Osteoblast (primary cell): ENCODE measurements around the gene ESD. TPM values are rescaled to one million over a fixed set of nuclear protein-coding genes. Genes with fewer than 3 reads are reported as not detected.
A peak's percentile ranks its signal among the peaks of the same experiment; 100 is the strongest.

Source experiments
- DNase-seq: peaks from one replicate; pipeline ENCODE4 v3.0.0; 2011; ENCODE audit warnings: low spot score, mixed read lengths; ENCODE audit not compliant: insufficient read length; ENCODE audit errors: missing footprints
- H2AFZ ChIP-seq: 2 replicates; pipeline ENCODE4 v1.6.0; 2011; ENCODE audit warnings: mild to moderate bottlenecking, low read length
- H3K27ac ChIP-seq: 2 replicates; pipeline ENCODE4 v1.5.1; 2011; ENCODE audit warnings: mild to moderate bottlenecking, low read depth, low read length, moderate library complexity
- H3K27me3 ChIP-seq: 2 replicates; pipeline ENCODE4 v1.6.0; 2012; ENCODE audit warnings: mild to moderate bottlenecking, control low read depth, inconsistent platforms, low read length, moderate library complexity; ENCODE audit not compliant: insufficient read depth
- H3K36me3 ChIP-seq: 2 replicates; pipeline ENCODE4 v1.5.1; 2011; ENCODE audit warnings: mild to moderate bottlenecking, low read length, control low read depth, moderate library complexity; ENCODE audit not compliant: insufficient read depth
- H3K4me1 ChIP-seq: 2 replicates; pipeline ENCODE4 v1.5.1; 2011; ENCODE audit warnings: mild to moderate bottlenecking, low read length, control low read depth, moderate library complexity; ENCODE audit not compliant: insufficient read depth
- H3K4me2 ChIP-seq: 2 replicates; pipeline ENCODE4 v1.6.0; 2011; ENCODE audit warnings: mild to moderate bottlenecking, low read length; ENCODE audit not compliant: insufficient read depth
- H3K4me3 ChIP-seq: fragments of 200-600 bp; sonication (generic); 3 replicates; pipeline ENCODE4 v1.5.1; 2012; ENCODE audit warnings: mild to moderate bottlenecking, low read length, inconsistent platforms; ENCODE audit not compliant: insufficient read depth
- H3K79me2 ChIP-seq: 2 replicates; pipeline ENCODE4 v1.6.0; 2012; ENCODE audit warnings: mild to moderate bottlenecking, low read length, control low read depth, inconsistent platforms; ENCODE audit not compliant: insufficient read depth
- H3K9me3 ChIP-seq: 2 replicates; pipeline ENCODE4 v1.5.1; 2011; ENCODE audit warnings: low read depth, low read length, control low read depth
- H4K20me1 ChIP-seq: 2 replicates; pipeline ENCODE4 v1.6.0; 2012; ENCODE audit warnings: mild to moderate bottlenecking, low read length, control low read depth; ENCODE audit not compliant: insufficient read depth
- CTCF ChIP-seq: IDR thresholded peaks from 2 replicates; pipeline ENCODE4 v1.5.1; 2011; ENCODE audit warnings: mild to moderate bottlenecking, low read depth, low read length, moderate library complexity; ENCODE audit errors: extremely low read depth
- total RNA-seq: library from RNA; depleted of rRNA; stranded (reverse); fragments of >200 nt; gene quantifications from 2 replicates; pipeline ENCODE4 v1.2.3, GENCODE V29; 2012

ESD gene
- total RNA-seq, 1 donor, result 130 TPM

GRCh38 chr13:46745062-46745461 is 51.9 kb downstream of the ESD start:
- no peak for DNase-seq
- Histone ChIP-seq H4K20me1 (no peaks in the 10 kb centered on the region), H3K4me3 (no peak overlapping the region), H3K9me3 (no peaks in the 10 kb centered on the region), H3K4me1 (peaks cover 17% of the 10 kb centered on the region), H3K4me2 (no peak overlapping the region), H3K79me2 (no peaks in the 10 kb centered on the region), H2AFZ (no peak overlapping the region), H3K36me3 (peaks cover 15% of the 10 kb centered on the region), H3K27ac (no peak overlapping the region), H3K27me3 (no peaks in the 10 kb centered on the region)
- TF ChIP-seq CTCF, result no peak

DNA sequence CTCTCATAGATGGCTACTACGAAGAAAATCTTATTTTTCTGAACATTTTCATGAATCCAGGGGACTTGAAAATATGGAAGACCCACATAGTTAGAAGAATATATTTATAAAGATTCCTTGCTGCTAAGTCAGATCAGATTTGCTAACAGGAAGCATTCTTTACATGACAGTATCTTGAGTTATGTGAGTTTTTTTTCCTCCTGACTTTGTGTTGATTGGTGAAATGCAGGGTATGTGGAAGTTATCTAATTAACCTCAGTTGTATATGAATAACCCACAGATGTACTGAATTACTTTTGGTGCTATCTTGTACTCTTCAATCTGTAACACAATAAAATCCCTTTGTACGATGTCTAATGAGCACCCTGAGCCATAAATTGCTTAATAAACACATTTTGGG is 53.8 kb downstream of the ESD start:
- H3K4me1 ChIP-seq, result peaks cover 11% of the 10 kb centered on the region
- peak; percentile 34 for DNase-seq
- H3K36me3 ChIP-seq, result peaks cover 15% of the 10 kb centered on the region
- no peak overlapping the region for H3K4me3 ChIP-seq
- H3K27ac ChIP-seq, result no peak overlapping the region
- H4K20me1 ChIP-seq, result no peaks in the 10 kb centered on the region
- H3K4me2 ChIP-seq, result peak overlapping the region; percentile 1
- TF ChIP-seq CTCF, result no peak
- H3K27me3 ChIP-seq, result no peaks in the 10 kb centered on the region
- no peaks in the 10 kb centered on the region for H3K79me2 ChIP-seq
- no peaks in the 10 kb centered on the region for H3K9me3 ChIP-seq
- no peak overlapping the region for H2AFZ ChIP-seq

GRCh38 chr13:46739447-46740098 is 57.4 kb downstream of the ESD start:
- DNase-seq, result peak; percentile 29
- H3K27ac ChIP-seq, result no peak overlapping the region
- H3K4me2 ChIP-seq, result no peak overlapping the region
- H4K20me1 ChIP-seq, result no peaks in the 10 kb centered on the region
- no peak for TF ChIP-seq CTCF
- H3K27me3 ChIP-seq, result no peaks in the 10 kb centered on the region
- H3K9me3 ChIP-seq, result no peaks in the 10 kb centered on the region
- H3K4me3 ChIP-seq, result no peak overlapping the region
- no peaks in the 10 kb centered on the region for H3K79me2 ChIP-seq
- H3K4me1 ChIP-seq, result peaks cover 11% of the 10 kb centered on the region
- H2AFZ ChIP-seq, result no peak overlapping the region
- peaks cover 6% of the 10 kb centered on the region for H3K36me3 ChIP-seq

DNA sequence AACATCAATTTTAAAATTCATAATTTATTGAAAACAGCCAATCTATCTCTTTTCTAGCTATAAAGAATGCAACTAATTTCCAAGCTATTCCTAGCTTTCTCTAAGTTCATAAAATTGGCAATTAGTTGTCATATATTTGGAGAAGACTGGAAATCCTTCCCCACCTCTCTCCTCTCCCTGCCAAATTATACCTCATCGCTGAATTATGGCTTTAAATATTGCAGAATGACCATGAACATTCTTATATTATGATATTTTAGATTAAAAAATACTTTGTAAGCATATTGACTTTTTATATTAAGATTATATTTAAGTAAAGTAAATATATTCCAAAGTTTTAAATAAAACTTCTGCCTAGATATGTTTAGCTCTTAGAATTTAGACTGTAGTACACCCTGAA is 58.2 kb downstream of the ESD start:
- Histone ChIP-seq H3K79me2 (no peaks in the 10 kb centered on the region), H2AFZ (no peak overlapping the region), H3K4me3 (no peak overlapping the region), H3K27me3 (no peaks in the 10 kb centered on the region), H4K20me1 (no peaks in the 10 kb centered on the region), H3K36me3 (peaks cover 6% of the 10 kb centered on the region), H3K4me2 (no peak overlapping the region), H3K9me3 (no peaks in the 10 kb centered on the region), H3K4me1 (peaks cover 11% of the 10 kb centered on the region), H3K27ac (no peak overlapping the region)
- no peak for TF ChIP-seq CTCF
- DNase-seq, result no peak
